ENCODE data around the gene BLOC1S5.

Gene BLOC1S5, protein sequence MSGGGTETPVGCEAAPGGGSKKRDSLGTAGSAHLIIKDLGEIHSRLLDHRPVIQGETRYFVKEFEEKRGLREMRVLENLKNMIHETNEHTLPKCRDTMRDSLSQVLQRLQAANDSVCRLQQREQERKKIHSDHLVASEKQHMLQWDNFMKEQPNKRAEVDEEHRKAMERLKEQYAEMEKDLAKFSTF

DNA sequence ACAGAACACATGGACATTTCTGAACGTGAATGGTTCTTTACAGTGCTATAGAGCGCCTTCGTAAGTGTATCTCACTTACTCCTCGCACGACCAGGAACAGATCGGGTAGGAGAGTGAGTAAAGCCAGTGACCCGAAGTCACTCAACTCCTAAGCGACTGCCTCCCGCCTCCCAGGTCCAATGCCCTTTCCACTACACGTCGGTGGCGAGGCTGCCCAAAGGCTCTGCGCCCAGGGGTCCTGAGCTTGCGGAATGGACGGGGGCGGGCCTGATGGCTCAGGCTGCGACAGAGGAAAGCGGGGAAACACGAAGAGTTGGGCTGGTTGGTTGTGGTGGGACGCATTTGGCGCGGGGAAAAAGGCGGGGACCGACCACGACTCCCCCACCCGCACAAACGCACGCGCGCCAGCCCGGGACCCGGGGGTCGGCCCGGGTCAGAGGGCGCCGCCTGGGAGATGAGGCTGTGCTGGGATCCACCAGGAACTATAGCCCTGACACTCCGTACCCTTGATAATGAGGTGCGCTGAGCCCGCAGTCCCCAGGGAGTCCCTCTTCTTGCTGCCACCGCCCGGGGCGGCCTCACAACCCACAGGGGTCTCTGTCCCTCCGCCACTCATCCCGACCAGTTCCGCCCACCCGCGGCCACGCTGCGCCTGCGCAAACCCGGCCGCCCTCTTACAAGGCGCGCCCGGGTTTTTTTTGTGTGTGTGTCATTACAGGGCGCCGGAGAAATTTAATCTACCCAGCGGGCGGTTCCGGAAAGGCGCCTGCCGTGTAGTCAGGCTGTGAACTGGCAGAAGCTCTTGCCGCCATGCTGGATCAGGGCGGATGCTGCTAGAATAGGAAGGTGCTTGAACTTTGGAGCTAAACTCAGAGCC is at the start of gene BLOC1S5:
TSS of gene BLOC1S5 (minus strand) at position 629 of the 877 bp plus-strand sequence. CDS start at position 616, 13 bp downstream.
- DNase-seq, result peak; percentile 98

DNA sequence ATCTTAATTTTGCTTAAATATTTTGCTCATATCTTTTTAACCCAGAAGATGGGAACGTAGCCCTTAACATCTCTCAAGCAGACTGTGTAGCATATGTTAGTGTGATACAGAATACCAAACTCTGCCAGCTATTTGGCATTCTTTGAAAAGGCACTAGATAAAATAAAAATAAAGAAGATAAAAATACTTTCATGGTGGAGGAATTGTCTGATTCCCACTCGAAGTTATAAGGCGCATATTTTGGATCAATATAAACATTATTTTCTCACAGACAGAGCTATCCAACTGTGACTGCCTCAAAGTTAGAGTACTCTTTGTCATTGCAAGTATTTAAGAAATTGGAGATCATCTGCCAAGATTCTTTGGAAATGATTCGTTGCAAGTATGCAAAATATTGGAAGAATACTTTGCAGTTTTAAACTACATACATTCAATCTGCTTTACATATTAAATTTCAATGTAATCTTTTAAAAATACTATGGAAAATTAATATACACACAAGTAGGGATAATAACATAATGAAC is 49.0 kb upstream of the BLOC1S5 start:
- DNase-seq, result no peak

DNA sequence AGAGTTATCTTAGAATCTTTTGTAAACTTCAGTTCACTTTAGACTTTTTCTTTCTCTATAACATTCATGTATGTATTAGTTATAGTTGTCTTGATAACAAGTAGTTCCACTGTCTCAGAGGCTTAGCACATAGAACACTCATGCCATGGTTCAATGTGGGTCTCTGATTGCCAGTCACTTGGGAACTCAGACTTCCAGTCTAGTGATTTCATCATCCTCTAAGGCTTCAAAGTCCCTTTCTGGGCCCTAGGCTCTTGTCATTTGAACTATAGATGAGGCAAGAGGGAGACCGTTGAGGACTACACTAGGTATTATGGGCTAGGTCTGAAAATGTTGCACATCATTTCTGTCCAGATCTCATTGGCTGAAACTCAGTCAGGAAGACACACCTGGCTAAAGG is 46.5 kb upstream of the BLOC1S5 start:
- no peak for DNase-seq

DNA sequence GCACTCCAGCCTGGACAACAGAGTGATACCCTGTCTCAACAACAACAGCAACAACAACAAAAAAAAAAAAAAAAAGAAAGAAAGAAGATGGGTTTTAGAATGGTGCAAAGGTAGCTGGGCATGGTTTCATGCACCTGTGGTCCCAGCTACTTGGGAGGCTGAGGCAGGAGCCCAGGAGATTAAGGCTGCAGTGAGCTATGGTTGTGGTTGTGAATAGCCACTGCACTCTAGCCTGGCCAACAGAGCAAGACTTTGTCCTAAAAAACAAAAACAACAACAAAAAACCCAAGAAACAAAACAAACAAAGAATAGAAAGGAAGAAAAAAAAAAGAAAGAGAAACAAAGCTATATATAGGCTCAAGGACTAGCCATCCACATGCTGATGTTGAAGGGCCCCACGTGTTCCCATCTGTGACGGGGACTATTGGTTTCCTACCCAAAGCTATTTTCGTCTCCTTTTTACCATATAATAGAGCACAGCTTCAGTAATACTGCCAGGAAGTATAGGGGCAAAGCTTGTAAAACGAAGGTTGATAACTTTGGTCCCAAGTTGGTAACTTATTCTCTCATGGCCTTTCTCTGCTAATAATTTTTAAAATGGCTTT is 46.0 kb upstream of the BLOC1S5 start:
- DNase-seq, result no peak

DNA sequence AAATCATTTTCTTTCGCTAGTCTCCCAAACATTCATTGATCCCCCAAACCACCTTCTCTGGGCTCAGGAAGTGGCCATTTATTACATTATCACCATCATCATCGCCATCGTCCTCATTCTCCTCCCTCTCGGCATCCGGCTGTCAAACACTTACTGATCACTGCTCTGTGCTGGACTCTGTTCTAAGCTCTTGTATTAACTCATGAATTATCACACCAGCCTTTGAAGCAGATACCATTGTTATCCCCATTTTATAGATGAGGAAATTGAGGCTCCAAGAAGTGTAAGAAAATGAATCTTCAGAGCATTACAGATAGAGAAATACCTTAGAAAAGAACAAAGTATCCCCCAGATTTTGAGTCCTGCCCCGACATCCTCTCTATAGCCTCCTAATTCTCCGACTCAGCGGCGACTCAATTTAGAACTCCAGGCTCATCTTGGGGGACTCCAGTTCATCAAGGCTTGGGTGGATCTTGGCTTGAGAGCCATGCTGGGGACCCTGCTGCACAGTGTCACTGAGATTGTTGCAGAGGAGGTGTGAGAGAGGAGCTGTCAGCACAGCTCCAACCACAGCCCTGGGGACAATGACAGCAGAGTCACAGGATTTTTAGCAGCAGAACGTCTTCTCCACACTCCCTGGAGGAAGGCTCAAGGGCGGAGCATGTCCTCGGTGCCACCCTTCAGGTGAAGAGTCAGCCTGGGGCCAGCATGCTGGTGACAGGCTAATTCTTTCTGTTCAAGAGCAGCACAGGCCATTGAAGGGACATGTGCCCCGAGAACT is 44.8 kb upstream of the BLOC1S5 start:
- DNase-seq, result no peak

DNA sequence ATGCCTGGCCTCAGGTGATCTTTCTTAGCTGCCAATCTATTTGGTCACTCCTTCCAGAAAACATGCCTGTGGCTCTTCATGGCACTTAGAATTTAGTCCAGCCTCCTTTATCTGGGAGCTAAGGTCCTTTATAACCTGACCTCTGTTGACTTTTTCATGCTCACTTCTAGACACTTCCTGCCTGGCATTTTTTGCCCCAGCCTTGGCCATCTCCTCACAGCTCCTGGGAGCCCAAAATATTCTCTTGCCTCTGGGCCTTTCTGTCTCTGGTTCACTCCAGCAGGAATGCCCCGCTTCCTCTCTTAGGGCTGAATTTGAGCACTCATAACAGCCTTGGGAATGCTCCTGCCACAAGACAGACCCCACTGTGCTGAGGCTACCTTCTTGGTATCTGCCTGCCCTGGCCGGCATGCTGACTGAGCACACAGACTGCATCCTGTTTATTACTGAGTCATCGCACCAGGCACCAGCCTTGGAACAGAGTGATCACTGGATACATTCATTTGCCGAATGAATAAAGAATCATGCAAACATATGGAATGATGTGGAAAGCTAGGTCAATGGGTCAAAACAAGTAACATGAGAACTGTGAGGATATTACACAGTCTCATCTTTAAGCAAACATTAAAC is 44.0 kb upstream of the BLOC1S5 start:
- no peak for DNase-seq

DNA sequence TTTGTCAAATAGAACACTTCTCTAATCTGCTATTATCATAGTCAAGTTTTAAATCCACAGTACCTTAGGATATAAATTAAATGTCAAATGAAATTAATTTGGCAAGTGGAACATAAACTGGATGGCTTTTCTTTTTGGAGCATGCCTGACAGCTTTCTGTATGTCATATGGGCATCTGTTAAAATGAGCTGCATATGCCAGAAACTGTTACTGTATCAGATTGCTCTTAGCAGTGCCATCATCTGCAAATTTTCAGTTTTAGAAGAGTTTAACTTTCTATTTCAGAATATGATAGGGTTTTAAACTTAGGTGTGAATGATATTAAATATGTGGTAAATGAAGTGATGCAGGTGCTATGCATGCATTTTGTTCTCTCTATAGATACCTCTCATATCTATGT is 41.6 kb upstream of the BLOC1S5 start:
- no peak for DNase-seq

DNA sequence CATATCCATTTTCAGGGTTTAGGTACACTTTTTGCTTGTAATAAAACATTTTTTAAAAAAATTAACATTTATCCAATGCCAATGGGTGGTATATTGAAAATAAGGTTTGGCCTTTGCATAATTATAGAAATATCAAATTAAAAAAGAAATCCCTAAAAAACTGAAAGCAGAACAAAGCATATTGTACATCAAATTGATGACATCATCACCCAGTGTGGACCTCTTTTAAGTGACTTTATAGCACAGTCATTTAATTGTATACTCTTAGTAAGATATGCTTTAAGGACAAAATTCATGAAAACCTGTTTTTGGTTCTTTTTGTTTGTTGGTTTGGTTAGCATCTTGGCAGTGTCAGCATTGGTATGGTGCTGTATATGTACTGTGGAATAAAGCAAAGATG is 39.5 kb upstream of the BLOC1S5 start:
- no peak for DNase-seq

DNA sequence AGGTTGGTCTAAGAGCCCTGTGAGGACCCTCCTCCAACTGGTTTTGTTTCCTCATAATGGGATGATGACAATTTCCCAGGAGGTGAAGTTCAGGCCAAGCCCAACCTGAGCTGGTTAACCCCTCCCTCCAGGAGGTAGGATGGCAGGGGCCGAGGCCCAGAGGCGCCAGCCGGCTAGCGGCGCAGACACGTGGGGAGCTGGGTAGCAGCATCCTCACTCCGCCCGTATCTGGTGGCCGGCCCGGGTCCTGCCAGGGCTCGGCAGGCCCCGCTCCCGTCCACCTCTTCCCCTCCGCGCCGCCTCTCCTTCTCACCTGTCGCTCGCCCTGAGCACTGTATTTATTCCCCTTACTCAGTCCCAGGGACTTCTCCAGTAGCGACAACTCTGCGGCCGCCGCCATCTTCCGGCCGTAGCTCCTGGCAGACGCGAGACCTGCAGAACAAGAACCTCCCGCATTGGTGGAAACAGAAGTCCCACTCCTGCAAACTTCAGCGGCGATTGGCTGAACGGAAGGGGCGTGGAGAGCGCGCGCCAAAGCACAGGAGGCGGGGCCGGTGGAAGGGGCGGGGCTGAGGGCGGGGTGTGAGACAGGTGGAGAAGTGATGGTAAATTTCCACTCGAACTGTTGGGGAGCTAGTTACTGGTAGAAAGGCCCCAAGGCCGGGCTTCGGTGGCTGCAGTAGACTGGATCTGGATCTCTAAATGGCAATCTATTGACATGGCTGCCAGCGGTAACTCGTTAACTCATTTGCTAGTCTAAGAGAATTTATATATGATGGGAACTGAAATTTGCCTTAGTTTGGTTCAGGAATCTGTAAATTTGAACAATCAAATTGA is 38.2 kb upstream of the BLOC1S5 start, which contains the start of gene EEF1E1:
TSS of gene EEF1E1 (minus strand) at position 427 of the 837 bp plus-strand sequence. CDS start at position 400, 27 bp downstream.
- DNase-seq, result peak; percentile 94

DNA sequence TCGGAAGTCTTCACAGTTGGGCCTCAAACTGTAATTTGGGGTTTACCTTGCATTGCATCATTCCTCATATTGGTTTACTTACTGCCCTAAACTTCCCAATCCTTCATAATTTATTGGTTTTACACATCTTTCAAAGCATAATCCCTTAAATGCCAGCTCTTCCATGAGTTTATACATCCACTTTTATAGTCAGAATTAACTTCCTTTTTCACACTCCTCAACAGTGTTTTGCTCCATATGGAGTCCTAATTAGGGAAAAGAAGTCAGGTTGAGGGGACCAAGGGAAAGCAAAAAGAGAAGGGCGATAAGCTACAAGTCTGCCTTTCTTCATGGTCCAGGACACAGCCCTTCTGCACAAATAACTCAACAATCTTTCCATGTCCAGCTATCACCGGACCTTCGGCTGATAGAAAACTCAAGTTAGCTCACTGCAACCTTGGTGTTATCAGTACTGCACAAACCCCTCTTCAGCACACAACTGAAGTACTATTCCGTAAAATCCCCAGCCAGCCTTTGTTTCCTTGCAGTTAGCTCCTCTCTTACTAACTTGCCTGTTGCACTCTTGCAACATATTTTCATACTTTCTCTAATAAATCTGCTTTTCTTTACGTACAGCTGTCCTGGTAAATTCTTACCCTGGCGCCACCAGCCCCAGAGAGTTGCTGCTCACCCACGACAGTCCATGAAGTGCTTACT is 36.1 kb upstream of the BLOC1S5 start:
- DNase-seq, result no peak

DNA sequence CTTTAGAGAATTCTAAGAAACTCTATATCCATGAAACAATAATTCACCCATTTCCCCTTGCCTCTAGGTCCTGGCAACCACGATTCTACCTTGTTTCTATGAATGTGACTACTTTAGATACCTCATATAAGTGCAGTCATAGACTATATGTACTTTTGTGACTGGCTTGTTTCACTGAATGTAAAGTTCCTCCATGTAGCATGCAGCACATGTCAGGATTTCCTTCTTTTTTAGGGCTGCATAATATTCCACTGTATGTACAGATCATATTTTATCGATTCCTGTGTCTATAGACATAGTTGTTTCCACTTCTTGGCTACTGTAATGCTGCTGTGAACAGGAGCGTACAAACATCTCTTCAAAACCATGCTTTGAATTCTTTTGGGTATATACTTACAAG is 26.5 kb upstream of the BLOC1S5 start:
- no peak for DNase-seq

DNA sequence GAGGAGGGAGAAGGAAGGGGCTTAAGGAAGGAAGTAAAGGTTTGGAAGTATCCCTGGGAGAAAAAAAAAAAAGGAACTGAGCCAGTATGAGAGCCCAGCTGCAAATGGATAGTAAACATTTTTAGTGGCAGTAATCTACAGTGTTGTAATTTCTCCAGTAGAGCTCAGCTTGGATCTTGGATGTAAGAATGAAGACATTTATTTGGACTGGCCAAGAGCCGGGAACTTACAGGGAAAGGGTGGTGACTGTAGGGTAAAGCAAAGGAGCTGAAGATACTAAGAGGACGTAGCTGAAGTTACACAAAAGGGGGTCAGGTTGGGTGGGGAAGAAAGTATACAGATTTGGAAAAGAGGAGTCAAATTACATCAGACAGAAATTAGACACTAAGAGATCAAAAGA is 24.7 kb upstream of the BLOC1S5 start:
- no peak for DNase-seq

DNA sequence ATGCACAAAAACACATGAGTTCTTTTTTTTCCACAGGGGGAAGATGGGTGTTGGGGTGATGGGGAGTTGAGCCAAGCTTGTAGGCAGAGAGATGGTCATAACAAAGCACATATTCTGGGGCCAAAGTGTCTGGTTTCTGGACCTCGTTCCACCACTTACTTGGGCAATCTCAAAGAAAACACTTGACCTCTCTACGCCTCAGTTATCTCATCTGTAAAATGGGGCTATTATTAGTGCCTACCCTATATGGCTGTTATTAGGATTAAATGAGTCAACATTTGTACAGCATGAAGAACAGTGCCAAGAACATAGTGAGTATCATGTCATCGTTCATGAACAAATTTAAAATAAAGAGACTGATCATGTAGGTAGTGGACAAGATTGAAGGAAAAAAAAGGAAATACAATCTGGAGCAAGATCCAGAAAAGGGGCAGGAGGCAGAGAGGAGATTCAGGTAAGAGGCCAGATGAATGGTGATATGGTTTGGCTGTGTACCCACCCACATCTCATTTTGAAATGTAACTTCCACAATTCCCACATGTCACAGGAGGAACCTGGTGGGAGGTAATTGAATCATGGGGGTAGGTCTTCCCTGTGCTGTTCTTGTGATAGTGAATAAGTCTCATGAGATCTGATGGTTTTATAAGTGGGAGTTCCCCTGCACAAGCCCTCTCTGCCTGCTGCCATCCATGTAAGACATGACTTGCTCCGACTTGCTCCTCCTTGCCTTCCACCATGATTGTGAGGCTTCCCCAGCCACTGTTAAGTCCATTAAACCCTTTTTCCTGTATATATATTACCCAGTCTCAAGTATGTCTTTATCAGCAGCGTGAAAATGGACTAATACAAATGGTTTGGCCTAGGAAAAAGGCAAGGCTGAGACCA is 23.9 kb upstream of the BLOC1S5 start:
- no peak for DNase-seq

DNA sequence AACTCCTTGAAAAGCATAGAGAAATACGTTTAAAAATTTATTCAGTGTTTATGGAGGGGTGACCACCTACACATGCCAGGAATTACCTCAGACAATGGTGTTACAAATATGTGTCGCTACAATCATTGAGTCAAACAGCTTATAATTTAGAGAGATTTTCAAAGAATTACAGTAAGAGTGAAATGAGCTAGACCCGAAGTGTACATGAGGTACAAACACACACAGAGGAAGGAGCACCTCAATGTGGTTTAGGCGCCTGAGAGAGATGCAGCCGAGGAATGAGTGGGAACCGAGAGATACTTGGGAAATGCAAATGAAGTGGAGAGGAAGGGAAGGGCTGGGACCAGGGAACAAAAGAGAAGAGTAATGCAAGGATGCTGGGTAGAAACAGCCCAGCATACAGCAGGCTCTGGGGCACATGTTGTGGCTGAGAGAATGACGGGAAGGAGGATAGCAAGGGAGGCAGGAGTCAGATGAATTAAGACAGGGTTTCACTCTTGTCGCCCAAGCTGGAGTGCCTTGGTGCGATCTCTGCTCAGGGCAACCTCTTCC is 22.6 kb upstream of the BLOC1S5 start:
- DNase-seq, result no peak

DNA sequence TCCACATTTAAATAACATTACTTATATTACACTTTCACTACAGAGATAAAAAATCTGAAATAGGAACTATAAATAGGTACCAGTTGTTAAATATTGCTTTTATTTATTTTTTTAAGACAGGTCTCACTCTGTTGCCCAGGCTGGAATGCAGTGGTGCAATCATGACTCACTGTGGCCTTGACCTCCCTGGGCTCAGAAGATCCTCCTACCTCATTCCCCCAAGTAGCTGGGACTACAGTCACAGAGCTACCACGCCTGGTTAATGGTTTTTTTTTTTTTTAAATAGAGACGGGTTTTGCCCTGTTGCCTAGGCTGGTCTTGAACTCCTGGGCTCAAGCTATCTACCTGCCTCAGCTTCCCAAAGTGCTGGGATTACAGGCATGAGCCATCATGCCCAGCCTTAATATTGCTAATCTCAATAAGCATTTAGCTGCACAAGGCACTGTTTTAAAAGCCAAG is 20.9 kb upstream of the BLOC1S5 start:
- no peak for DNase-seq

DNA sequence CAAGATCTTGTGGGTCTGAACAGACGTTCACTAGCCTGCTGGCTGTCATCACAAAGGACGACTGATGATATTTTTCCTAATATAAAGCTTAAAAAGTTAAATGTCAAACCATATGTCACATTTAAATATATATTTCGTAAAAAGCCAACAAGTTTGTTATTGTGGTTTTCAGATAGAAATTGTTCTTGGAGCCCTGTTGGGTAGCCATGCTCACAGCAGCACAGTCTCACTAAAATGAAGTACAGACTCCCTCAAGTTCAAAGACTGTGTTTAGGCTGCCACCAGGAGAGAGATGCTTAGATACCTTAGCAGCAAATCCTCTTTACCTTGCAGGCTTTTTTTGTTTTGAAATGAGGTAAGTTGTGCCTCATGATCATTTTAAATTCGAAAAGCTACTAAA is 20.4 kb upstream of the BLOC1S5 start:
- no peak for DNase-seq

DNA sequence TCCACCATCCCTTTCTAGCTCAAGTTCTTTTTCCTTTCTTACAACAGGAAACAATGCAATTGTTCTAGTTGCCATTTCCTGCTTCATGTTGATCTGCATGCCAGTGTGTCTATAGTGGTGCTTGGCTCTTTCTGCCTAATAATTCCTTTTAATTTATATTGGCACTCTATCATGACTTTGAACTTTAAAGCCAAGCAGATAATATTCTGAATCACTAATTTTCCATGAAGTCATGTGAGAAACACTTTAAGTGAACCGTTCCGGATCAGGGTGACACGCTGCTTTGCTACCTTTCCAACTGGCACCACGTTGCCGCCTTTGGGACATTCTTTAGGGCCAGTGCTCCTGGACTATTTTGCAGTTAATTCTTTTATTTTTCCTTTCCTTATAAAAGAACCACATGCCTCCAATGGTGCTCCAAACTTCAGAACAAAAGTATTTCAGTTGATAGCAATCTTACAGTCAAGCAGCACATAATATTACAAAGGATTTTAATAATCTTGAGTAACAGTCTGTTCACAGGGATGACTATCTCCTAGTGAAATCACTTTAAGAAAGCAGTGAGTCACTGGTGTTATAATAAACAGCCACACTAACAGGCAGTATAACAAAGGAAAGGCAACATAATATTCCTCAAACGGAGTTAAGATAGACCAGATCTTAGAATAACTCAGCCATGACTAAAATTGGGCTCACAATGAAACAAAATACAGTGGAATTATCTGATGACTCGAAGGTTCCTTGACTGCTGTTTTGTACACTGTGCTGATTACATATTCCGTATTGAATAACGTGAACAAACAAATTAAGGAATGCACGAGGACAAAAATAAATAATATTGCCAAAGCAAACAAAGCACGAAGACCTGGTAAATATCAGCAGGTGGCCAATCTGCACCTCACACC is 19.0 kb upstream of the BLOC1S5 start:
- no peak for DNase-seq

DNA sequence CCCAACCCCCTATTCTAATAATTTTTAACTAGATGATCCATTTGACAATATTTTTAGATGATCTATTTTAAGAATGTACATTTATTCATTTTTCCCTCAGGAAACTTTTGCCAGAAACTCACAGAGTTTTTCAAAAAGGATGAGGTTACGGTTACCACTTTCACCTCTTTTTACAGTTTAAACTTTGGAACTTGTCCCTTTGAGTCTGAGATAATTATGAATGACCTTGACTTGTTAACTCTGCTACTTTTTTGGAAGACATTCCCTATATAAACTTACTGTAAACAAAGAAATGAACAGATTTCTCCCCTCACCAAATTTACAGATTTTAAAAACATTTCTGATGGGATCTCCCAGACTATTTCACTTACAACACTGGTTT is 18.4 kb upstream of the BLOC1S5 start:
- no peak for DNase-seq

Measured in left hindlimb (tissue), 1 donor.